PC-3 (cell line): ENCODE data around the gene ZSWIM1.

ENCODE experiments used
- CTCF ChIP-seq: fragments of 300-600 bp; sonication (generic); conservative IDR thresholded peaks from 2 replicates; pipeline ENCODE4 v1.5.1; 2017; ENCODE audit warnings: antibody characterized with exemption, low read depth, mild to moderate bottlenecking, low read length
- EZH2 ChIP-seq: fragments of 300-600 bp; sonication (generic); IDR thresholded peaks from one replicate; pipeline ENCODE4 v1.6.1; 2017; ENCODE audit warnings: antibody characterized with exemption, mild to moderate bottlenecking, low read length; ENCODE audit not compliant: unreplicated experiment
- EZH2phosphoT487 ChIP-seq: fragments of 300-600 bp; sonication (generic); IDR thresholded peaks from 2 replicates; pipeline ENCODE4 v1.6.1; 2018; ENCODE audit warnings: mild to moderate bottlenecking, antibody characterized with exemption, low read length, borderline replicate concordance

- TF ChIP-seq CTCF: no peak
- TF ChIP-seq EZH2phosphoT487: no peak
- no peak for TF ChIP-seq EZH2
These were observed 21.2 kb downstream of the ZSWIM1 start for GRCh38 chr20:45902199-45902701.
